K562 (cell line): Measurements from ENCODE around the gene LYPD4. TPM values are rescaled to one million over a fixed set of nuclear protein-coding genes. Genes with fewer than 3 reads are reported as not detected.

Experiments
- ATF1 ChIP-seq, 2 experiments: fragments of 450-650 bp in 1 of 2; IDR thresholded peaks; 2 replicates each; pipeline ENCODE4 v1.6.1; 2016; ENCODE audit warnings: missing compliant biosample characterization in 1 of 2, missing genetic modification characterization in 1 of 2
- CBFA2T3 ChIP-seq: fragments of 450-650 bp; IDR thresholded peaks from 2 replicates; pipeline ENCODE4 v1.6.1; 2017
- CHCHD3 ChIP-seq: fragments of 250-450 bp; sonication (Bioruptor Pico); IDR thresholded peaks from 2 replicates; pipeline ENCODE4 v2.1.2; 2022; ENCODE audit warnings: mild to moderate bottlenecking
- CREBBP ChIP-seq: IDR thresholded peaks from one replicate; pipeline ENCODE4 v1.6.1; 2012; ENCODE audit warnings: low read depth, mild to moderate bottlenecking, control low read depth, inconsistent platforms, low read length
- ESRRA ChIP-seq: fragments of 450-650 bp; IDR thresholded peaks from 2 replicates; pipeline ENCODE4 v1.6.1; 2014; ENCODE audit warnings: low read depth, mild to moderate bottlenecking, moderate library complexity, borderline replicate concordance
- FOS ChIP-seq: IDR thresholded peaks from 3 replicates; pipeline ENCODE4 v1.6.1; 2011; ENCODE audit not compliant: insufficient read length; ENCODE audit errors: extremely low read depth
- MCM3 ChIP-seq: fragments of 450-650 bp; IDR thresholded peaks from 2 replicates; pipeline ENCODE4 v1.6.1; 2016
- POLR2AphosphoS5 ChIP-seq: IDR thresholded peaks from 2 replicates; pipeline ENCODE4 v1.6.1; 2011; ENCODE audit warnings: mild to moderate bottlenecking, low read depth, low read length, moderate library complexity; ENCODE audit not compliant: control insufficient read depth, insufficient read depth
- PPARD ChIP-seq: fragments of 250-450 bp; sonication (Bioruptor Pico); IDR thresholded peaks from 2 replicates; pipeline ENCODE4 v1.8.0; 2022; ENCODE audit warnings: inconsistent platforms, mild to moderate bottlenecking, moderate library complexity
- RBM39 ChIP-seq: fragments of 200-400 bp; formaldehyde crosslinking; optimal IDR thresholded peaks from 2 replicates; pipeline ENCODE3; 2018; ENCODE audit warnings: low read depth, low read length
- SETDB1 ChIP-seq: IDR thresholded peaks from one replicate; pipeline ENCODE4 v1.6.1; 2012; ENCODE audit warnings: low read length, control low read depth, inconsistent platforms
- SMAD2 ChIP-seq: fragments of 150-350 bp; IDR thresholded peaks from 2 replicates; pipeline ENCODE4 v1.6.1; 2014; ENCODE audit warnings: low read depth, mild to moderate bottlenecking, low read length
- SMARCA4 ChIP-seq: fragments of 450-650 bp; IDR thresholded peaks from 2 replicates; pipeline ENCODE4 v1.6.1; 2016
- STAT5A ChIP-seq: IDR thresholded peaks from 2 replicates; pipeline ENCODE4 v1.6.1; 2012; ENCODE audit warnings: low read length, inconsistent platforms, borderline replicate concordance
- THRAP3 ChIP-seq: fragments of 450-650 bp; IDR thresholded peaks from 2 replicates; pipeline ENCODE4 v1.6.1; 2016; ENCODE audit warnings: mild to moderate bottlenecking, inconsistent platforms, borderline replicate concordance
- TSC22D4 ChIP-seq: fragments of 450-650 bp; IDR thresholded peaks from 2 replicates; pipeline ENCODE4 v1.6.1; 2016; ENCODE audit warnings: missing genetic modification characterization, missing biosample characterization, control low read depth
- ZNF217 ChIP-seq: sonication (generic); formaldehyde crosslinking; IDR thresholded peaks from 2 replicates; pipeline ENCODE4 v1.8.0; 2022; ENCODE audit warnings: mild to moderate bottlenecking, missing genetic modification reagents
- ZNF586 ChIP-seq: fragments of 450-650 bp; formaldehyde crosslinking; conservative IDR thresholded peaks from 2 replicates; pipeline ENCODE4 v1.4.0; 2020; ENCODE audit warnings: mild to moderate bottlenecking, moderate library complexity
- ZNF785 ChIP-seq: fragments of 250-450 bp; sonication (Bioruptor Pico); IDR thresholded peaks from 2 replicates; pipeline ENCODE4 v1.4.0; 2020; ENCODE audit warnings: mild to moderate bottlenecking
- polyA plus RNA-seq, 8 experiments: library from polyadenylated mRNA; depleted of rRNA in 4 of 8; stranded (reverse) in 5 of 8; unstranded in 3 of 8; fragments of >200 nt; fragmentation: Nextera tagmentation in 2 of 8; fragmentation: Illumina TruSeq in 1 of 8; extraction: Ambion mirVana in 2 of 8; extraction: Trizol in 1 of 8; gene quantifications; 2 replicates each; pipeline versions ENCODE4 v1.2.1 to v1.2.3, GENCODE V29; 2011 to 2014; ENCODE audit warnings: inconsistent platforms in 1 of 8, missing spikeins in 1 of 8
- total RNA-seq, 7 experiments: library from RNA; depleted of rRNA in 6 of 7; stranded (reverse); fragments of >200 nt in 6 of 7; fragmentation: Illumina TruSeq in 2 of 7; extraction: Trizol in 2 of 7; gene quantifications; 2 replicates each; pipeline versions ENCODE4 v1.2.1 to v1.2.3, GENCODE V29; 2011 to 2021; ENCODE audit warnings: low replicate concordance in 1 of 7
- TF ChIP-seq, protein P1 (sequence below): fragments of 150-350 bp; conservative IDR thresholded peaks from 2 replicates; pipeline ENCODE4 v1.6.1; 2014; ENCODE audit warnings: low read length
- TF ChIP-seq, protein P2 (sequence below), 2 experiments: fragments of 450-650 bp in 1 of 2; sonication (generic) in 1 of 2; formaldehyde crosslinking; conservative IDR thresholded peaks; 2 replicates each; pipeline versions ENCODE4 v1.4.0 to v1.8.1; 2020 to 2022; ENCODE audit warnings: mild to moderate bottlenecking in 1 of 2, missing genetic modification reagents in 1 of 2
- TF ChIP-seq, protein P3 (sequence below): sonication (generic); formaldehyde crosslinking; IDR thresholded peaks from 2 replicates; pipeline ENCODE4 v1.8.1; 2023; ENCODE audit warnings: mild to moderate bottlenecking, missing genetic modification reagents
- TF ChIP-seq, protein P4 (sequence below), 3 experiments: IDR thresholded peaks in 2 of 3; conservative IDR thresholded peaks in 1 of 3; 2 replicates each; pipeline ENCODE4 v1.5.1; 2011 to 2012; ENCODE audit warnings: low read length in 3 of 3, mild to moderate bottlenecking in 3 of 3, control low read depth in 2 of 3, improper control_type of control experiment in 1 of 3, inconsistent platforms in 1 of 3, low read depth in 1 of 3, mixed read lengths in 1 of 3, moderate library complexity in 1 of 3; ENCODE audit not compliant: insufficient read depth in 2 of 3

Gene LYPD4
- total and polyA plus RNA-seq, 9 of the 15 experiments (the other 6 are each of a cell fraction or from before 2014, with no cell fraction given), result 0.11 TPM; not detected in 8

DNA sequence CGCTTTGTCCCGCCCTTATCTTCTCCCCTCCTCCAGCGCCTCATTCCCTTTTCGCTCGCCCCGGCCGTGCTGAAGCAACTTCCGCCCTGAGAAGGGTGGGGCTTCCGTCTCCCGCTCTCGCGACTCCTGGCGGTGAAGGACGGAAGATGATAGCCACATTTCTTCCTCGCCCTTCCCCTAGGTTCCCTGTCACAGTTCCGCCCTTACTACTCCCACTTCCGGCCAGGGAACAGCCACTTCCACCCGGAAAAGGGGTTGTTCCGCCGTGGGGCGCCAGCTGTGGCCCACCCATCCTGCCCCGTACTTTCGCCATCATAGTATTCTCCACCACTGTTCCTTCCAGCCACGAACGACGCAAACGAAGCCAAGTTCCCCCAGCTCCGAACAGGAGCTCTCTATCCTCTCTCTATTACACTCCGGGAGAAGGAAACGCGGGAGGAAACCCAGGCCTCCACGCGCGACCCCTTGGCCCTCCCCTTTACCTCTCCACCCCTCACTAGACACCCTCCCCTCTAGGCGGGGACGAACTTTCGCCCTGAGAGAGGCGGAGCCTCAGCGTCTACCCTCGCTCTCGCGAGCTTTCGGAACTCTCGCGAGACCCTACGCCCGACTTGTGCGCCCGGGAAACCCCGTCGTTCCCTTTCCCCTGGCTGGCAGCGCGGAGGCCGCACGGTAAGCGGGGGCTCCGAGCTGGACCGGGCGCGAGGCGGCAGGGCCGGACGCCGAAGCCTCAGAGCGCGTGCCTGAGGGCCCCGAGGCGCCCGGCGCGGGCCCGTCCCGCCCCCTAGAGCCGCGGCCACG, 15.3 kb upstream of the LYPD4 start, which contains the start of gene RPS19 (continued):
- no peak for TF ChIP-seq ZNF217 (CRISPR knock-in tag)
- no peak for TF ChIP-seq THRAP3
- TF ChIP-seq TSC22D4 (tag), result no peak
- no peak for TF ChIP-seq ZNF785 (CRISPR knock-in tag)
- peak; percentile 70; the same call in 1 of the 2 replicates for TF ChIP-seq ESRRA
- TF ChIP-seq POLR2AphosphoS5, result peak; percentile 83
- no peak for TF ChIP-seq CBFA2T3
- TF ChIP-seq, protein P1, sequence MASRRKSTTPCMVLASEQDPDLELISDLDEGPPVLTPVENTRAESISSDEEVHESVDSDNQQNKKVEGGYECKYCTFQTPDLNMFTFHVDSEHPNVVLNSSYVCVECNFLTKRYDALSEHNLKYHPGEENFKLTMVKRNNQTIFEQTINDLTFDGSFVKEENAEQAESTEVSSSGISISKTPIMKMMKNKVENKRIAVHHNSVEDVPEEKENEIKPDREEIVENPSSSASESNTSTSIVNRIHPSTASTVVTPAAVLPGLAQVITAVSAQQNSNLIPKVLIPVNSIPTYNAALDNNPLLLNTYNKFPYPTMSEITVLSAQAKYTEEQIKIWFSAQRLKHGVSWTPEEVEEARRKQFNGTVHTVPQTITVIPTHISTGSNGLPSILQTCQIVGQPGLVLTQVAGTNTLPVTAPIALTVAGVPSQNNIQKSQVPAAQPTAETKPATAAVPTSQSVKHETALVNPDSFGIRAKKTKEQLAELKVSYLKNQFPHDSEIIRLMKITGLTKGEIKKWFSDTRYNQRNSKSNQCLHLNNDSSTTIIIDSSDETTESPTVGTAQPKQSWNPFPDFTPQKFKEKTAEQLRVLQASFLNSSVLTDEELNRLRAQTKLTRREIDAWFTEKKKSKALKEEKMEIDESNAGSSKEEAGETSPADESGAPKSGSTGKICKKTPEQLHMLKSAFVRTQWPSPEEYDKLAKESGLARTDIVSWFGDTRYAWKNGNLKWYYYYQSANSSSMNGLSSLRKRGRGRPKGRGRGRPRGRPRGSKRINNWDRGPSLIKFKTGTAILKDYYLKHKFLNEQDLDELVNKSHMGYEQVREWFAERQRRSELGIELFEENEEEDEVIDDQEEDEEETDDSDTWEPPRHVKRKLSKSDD, result peak; percentile 99
- TF ChIP-seq, protein P2, sequence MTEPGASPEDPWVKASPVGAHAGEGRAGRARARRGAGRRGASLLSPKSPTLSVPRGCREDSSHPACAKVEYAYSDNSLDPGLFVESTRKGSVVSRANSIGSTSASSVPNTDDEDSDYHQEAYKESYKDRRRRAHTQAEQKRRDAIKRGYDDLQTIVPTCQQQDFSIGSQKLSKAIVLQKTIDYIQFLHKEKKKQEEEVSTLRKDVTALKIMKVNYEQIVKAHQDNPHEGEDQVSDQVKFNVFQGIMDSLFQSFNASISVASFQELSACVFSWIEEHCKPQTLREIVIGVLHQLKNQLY (CRISPR knock-in tag; conservative IDR thresholded peaks at IDR 0.05), result no peak
- TF ChIP-seq FOS, result no peak
- no peak; the same call in 1 of the 2 replicates for TF ChIP-seq STAT5A
- TF ChIP-seq, protein P3, sequence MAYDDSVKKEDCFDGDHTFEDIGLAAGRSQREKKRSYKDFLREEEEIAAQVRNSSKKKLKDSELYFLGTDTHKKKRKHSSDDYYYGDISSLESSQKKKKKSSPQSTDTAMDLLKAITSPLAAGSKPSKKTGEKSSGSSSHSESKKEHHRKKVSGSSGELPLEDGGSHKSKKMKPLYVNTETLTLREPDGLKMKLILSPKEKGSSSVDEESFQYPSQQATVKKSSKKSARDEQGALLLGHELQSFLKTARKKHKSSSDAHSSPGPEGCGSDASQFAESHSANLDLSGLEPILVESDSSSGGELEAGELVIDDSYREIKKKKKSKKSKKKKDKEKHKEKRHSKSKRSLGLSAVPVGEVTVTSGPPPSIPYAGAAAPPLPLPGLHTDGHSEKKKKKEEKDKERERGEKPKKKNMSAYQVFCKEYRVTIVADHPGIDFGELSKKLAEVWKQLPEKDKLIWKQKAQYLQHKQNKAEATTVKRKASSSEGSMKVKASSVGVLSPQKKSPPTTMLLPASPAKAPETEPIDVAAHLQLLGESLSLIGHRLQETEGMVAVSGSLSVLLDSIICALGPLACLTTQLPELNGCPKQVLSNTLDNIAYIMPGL (CRISPR knock-in tag), result no peak
- TF ChIP-seq CREBBP, result no peak
- no peak for TF ChIP-seq MCM3
- no peak for TF ChIP-seq RBM39
- TF ChIP-seq ZNF586, result peak; percentile 83
- TF ChIP-seq PPARD, result no peak
- no peak for TF ChIP-seq CHCHD3 (CRISPR knock-in tag)
- peak; percentile 67 for TF ChIP-seq SETDB1
- TF ChIP-seq SMAD2, result no peak
- TF ChIP-seq, protein P4, sequence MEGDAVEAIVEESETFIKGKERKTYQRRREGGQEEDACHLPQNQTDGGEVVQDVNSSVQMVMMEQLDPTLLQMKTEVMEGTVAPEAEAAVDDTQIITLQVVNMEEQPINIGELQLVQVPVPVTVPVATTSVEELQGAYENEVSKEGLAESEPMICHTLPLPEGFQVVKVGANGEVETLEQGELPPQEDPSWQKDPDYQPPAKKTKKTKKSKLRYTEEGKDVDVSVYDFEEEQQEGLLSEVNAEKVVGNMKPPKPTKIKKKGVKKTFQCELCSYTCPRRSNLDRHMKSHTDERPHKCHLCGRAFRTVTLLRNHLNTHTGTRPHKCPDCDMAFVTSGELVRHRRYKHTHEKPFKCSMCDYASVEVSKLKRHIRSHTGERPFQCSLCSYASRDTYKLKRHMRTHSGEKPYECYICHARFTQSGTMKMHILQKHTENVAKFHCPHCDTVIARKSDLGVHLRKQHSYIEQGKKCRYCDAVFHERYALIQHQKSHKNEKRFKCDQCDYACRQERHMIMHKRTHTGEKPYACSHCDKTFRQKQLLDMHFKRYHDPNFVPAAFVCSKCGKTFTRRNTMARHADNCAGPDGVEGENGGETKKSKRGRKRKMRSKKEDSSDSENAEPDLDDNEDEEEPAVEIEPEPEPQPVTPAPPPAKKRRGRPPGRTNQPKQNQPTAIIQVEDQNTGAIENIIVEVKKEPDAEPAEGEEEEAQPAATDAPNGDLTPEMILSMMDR (IDR thresholded peaks at IDR 0.05 in 2 of 3, conservative IDR thresholded peaks at IDR 0.05 in 1 of 3; ENCODE audit: insufficient read depth in 2 of 3, low read depth in 1 of 3, low read length in 3 of 3), result peak; percentile 71 to 82 (median 76)
- no peak for TF ChIP-seq SMARCA4
- no peak for TF ChIP-seq ATF1 (CRISPR knock-in tag; IDR thresholded peaks at IDR 0.05)
- TF ChIP-seq ATF1 (tag; IDR thresholded peaks at IDR 0.05), result peak; percentile 90
